GM21529 (cell line): ENCODE data around the gene SPAG16.

ENCODE experiments used
- ATAC-seq: cut with Tn5 transposase; IDR thresholded peaks from one replicate; pipeline ENCODE4 v1.9.1; 2021; ENCODE audit not compliant: unreplicated experiment

SPAG16 gene

DNA sequence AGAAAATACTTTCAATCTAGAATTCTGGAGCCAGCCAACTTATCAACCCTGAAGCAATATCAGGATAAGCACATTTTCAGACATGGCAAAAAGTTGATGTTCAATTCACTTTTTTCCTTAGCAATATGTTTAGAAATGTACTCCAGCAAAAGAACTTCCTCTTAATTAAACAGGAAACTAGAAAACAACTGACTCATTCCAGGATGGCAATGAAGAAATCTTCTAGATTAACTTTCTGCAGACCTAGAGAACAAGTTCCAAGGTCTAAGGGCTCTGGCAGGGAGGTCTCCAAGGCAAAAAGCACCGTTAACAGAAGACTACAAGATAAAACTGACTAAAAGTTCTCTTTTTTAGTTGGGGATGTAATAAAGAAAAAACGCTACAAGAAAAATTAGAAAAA, 1057.4 kb downstream of the SPAG16 start:
- no peak for ATAC-seq

DNA sequence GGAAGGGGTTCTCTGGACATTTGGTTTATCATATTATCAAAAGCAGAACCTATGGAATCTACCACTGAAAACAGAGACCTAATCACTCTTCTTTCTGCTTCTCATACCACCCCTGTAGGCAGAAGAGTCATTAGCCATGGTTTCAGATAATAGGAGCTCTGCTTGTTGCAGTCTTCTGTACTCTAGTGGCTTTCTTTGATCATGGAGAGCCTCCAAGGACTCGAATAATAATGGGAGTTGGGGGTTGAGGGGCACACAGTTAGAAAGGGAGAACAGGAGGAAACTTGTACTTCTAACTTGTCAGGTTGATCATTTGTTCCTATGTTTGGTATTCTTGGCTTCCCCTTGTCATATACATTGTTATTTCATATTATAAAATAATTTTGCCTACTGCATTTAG, 1074.2 kb downstream of the SPAG16 start:
- ATAC-seq = no peak

DNA sequence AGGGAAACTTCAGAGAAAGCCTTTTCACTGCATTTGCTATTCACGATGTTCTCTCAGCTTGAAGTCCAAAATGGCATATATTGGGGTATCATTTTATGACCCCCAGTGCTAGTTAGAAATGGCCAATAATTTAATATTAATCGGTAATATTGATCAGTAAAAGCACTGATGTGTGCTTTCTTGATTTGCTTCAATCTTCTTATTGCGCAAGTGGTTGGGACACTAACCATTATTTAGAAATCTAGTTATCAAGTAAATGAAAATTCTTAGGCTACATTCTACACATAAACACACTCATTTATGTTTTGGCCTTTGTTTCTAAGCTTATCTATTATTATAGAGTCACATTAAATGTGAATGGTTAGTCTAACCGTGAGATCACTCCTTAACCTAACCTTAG, 1076.9 kb downstream of the SPAG16 start:
- ATAC-seq = no peak

DNA sequence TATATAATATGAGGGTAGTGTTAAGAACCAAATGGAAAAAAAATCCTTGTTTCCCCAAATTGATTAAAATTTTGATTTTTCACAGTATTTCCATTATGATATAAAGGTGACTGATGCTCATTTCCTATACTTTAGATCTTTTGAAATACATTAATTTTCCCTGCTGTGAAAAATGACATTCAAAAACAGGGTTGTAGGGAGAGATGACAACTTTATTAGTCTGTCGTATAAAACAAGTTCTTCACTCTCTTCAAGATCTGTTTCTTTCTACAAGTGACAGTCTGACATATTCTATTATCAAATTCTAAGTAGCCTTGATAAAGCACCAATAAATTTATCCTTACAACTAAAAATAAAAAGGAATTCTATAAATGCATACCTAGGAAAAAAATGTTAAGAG, 1081.3 kb downstream of the SPAG16 start:
- ATAC-seq = no peak

DNA sequence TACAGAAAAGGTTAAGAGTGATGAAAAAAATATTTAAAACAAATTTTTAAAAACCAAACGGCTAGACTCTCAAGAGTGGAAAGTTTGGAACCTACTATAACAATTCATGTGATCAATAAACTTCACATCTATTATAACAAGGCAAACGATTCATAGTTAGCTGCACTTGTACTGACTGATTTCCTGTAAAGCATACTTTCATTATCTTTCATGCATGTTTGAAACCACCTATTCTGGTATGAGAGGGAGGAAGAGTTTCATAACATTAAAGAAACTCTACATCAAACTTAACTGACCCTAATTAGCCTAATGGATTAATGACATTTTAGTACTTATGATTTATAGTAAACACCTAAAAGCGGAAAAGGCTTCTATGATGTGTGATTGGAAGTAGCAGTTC, 1082.9 kb downstream of the SPAG16 start:
- ATAC-seq = no peak

DNA sequence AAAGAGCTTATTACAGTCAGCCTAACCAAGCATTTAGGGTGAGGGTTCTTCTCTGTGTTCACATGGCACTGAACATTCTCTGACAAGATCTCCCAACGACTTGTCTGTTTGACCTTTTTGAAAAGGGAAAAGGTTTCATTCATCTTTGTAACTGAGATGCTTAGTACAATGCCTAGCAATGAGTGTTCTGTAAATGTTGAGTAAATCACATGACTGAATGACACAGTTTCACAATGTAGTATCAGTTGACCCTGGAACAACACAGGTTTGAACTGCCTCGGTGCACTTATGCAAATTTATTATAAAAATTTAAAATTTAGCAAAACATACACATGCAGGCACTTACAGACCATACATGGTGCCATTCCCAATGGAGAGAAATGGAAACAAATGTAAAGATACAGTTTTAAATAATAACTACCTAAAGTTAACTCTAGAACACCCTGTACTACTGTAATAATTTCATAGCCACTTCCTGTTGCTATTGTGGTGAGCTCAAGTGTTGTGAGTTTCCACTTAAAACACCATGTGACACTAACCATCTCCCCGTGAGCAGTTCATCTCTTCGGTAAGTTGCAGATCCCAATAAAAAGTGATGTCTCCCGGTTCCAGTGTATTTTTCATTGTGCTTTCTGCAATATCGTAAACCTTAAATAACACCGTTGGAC, 1092.5 kb downstream of the SPAG16 start:
- ATAC-seq = no peak

DNA sequence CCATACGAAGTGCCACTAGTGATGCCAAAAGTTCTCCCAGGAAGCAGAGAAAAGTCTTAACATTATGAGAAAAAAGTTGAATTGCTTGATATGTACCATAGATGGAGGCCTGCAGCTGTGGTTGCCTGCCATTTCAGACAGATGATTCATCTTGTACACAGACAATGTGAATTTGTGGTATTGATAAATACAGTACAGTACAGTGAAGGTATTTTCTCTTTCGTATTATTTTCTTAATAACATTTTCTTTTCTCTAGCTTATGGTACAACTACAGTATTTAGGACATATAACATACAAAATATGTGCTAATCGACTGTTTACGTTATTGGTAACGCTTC, 1093.0 kb downstream of the SPAG16 start:
- ATAC-seq = no peak

DNA sequence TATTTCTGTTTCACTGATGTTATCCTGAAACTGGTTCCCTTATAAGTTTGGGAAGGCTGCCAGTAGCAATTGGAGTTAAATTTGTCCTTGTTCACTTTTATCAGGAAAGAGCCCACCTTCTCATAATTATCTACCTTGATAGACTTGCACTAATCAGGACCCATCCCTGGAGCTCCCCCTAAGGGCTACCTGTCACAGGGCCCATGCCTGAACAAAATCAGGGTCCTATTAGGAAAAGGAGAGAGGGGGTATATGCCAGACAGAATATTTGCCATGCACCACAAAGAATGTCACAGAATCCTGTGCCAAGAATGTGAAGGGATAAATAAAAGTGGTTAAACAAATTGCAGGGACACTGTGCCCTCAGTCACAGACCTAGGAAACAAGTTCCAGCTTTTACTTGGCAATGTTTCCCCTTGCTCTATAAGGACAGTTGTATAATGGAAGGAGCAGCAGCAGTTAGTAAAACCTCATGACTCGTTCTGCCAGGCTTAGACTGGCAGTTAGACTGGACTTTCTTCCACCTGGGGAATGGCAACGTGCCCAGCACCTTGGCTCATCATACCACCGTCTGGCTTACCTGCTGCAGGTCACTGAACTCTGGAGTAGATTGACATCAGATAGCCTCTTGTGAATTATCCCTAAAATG, 1094.3 kb downstream of the SPAG16 start:
- ATAC-seq = no peak

DNA sequence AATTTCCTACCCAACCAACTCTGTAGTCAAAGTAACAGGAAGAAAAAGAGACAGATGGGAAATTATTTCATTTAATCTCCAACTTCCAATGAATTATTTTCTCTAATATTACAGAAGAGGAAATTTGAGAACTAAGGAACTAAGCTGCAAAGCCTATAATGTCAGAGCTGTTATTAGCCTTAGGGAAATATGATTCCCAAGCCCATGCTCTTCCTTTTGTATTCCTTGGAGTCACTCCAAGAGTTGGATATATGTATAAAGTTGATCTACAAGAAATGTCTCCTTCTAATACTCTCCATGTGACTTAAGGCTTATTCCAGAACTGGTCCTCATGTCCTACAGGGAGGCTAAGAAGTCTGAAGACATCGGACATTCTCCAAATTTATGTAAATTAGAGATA, 1095.0 kb downstream of the SPAG16 start:
- no peak for ATAC-seq

DNA sequence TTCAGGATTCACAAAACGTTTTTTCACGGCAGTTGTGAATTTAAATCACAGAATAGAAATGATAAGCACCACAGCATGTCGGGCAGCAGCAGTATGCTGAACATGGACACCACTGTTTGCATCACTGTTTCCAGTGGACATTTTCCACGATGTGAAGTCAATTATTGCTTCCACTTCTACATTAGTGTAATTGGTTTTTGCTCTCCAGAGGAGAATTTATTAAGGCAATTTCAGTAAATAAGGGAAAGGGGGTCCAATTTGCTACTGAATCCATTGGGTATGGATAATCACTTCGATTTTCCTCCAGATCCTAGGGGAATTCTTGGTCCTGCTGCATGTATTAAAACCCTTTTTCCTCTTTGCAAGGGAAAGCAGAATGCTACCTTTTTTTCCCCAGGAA, 1096.4 kb downstream of the SPAG16 start:
- ATAC-seq = no peak

DNA sequence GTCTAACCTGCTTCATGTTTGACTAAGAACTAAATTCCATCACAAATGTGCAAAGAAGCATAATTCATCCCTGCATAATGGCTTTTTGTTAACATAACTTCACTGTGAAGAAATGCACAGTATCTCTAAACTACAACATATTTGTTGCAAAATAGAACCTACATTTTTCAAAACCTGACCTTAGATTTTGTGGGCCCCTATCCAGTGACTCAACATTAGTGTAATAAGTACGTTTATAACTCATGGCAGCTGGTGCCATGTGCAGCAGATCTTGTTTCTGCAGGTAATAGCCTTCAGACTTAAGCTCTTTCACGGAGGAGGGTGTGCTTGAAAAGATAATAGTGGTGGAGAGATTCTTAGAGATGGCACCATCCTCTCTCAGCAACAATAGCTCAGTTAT, 1098.0 kb downstream of the SPAG16 start:
- no peak for ATAC-seq

DNA sequence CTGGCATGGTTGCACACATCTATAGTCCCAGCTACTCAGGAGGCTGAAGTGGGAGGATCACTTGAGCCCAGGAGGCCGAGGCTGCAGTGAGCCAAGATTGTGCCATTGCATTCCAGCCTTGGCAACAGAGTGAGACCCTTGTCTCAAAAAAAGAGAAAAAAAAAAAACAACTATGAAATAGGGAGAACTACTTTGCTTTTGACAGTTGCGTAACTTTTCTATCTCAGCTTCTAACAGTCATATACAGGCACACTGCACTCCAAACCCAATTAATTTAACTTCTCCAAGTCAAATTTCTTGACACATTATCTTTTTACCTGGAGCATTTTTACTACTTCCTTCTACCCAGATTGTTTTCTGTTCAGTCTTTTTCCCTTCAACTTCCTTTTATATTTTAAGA, 1102.5 kb downstream of the SPAG16 start:
- no peak for ATAC-seq

DNA sequence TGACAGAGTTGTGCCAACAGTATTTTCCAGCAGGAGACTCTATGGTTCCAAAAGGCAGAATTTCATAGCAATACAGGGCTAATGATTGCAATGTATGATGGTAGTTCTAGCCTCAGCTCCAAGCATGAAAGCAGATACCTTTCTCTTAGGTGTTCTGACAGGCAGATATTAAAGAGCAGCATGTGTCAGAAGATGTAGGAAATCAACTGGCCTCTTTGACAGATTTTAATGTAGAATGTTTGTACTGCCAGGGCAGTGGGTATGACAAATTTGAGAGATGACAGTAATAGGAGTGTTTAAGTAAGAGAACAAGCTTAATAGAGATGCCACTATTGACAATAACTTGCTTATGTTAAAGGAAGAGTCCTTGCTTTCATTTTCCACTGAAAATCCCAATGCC, 1105.1 kb downstream of the SPAG16 start:
- ATAC-seq = no peak

DNA sequence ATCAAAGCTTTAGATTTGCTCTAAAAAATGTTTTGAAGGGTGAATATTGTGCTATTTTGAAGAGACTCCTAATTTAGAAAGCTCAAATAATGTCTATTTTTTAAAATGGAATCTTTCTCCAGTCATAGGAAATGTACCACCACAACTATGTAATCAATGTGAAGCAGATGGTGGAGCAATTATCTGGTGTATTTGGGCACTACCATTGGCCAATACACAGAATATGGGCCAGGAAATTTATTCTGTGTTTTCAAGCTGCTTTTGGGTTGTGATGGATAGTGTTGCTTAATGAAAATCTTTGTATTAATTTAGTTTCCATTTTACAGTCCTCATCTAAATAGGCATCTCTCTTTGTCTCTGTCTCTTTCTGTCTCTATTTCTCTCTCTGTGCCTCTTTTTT, 1109.5 kb downstream of the SPAG16 start:
- no peak for ATAC-seq

DNA sequence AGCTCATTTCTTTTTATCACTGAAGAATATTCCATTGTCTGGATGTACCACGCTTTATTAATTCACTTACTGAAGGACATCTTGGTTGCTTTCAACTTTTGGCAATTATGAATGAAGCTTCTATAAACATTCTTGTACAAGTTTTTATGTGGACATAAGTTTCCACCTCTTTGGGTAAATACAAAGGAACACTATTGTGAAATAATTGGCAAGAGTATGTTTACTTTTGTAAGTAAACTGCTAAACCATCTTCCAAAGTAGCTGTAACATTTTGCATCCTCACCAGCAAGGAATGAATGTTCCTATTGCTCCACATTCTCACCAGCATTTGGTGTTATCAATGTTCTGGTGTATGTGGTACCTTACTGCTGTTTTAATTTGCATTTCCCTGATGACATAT, 1110.8 kb downstream of the SPAG16 start:
- ATAC-seq = no peak

DNA sequence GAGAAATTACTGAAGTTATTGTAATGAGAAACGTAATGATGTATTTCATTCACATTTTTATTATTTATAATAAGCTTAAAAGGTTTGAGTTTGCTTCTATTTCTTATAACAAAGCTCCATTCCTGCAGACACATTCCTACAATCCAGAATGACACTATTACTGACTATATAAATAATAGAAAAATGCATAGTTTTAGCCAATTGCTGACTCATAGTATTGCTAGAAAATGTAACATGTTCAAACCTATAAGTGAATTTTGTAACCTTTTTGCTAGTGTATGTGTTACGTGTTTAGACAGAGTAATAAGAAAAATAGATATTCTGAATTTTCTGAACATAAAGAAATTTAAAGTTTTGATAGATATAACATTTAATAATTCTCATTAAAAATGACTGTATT, 1117.3 kb downstream of the SPAG16 start:
- ATAC-seq = no peak

DNA sequence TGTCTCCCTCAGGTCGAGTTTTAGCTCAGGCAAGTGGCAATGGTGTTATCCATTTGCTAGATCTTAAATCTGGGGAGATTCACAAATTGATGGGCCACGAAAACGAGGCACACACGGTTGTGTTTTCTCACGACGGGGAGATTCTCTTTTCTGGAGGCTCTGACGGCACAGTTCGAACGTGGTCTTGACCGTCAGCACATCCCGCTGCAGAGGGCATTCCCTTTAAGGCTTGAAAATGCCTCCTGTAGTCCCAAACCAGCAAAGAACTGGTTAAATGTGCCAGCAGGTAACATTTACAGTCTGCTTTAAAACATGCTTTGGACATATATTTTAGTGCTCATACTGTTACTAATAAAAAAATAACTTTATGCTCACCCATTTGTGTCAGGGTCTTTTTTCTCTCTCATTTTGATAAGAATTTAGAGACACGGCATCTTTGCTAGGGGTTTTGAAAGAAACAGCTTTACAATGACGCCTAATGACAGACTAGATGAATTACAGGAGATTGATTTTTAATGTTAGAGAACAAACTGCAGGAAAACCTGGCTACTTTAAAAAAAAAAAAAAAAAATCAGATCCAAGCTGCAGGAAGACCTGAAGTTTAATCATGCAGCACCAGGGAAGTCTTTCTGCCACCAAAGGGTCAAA, 1126.0 kb downstream of the SPAG16 start:
- ATAC-seq = no peak

DNA sequence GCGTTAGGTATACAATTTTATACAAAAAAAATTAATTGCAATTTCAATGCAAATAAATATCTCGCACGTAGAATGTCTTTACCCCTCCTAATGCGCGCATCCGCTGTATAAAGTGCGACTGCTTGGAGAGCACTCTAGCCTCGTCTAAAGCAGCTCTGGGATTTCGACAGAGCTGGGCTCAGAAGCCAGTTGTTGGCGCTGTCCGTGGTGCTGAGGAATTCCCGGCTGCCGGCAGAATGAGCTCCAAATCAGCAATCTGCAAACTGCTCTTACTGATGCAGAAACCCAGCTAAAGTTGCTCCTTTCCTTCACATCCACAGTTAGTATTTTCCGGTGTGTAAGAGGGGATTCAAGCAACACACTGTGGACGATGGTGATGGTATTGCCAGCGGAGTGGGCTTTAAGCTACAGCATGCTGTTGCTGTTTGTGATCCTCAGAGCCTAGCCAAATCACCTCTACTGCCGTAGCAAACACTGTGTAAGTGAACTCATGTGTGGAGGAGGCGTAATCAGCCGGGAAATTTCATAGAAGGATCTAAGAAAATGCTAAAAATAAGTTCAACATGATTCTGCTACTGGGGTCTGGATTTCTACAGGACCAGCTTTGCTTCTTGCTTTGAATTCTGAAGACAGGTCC, 1126.8 kb downstream of the SPAG16 start, which contains the start of gene VWC2L:
Gene VWC2L, plus strand, starts transcription at position 137 of the 637 bp plus-strand sequence. CDS start 3,140 bp downstream, outside the sequence.
- no peak for ATAC-seq

DNA sequence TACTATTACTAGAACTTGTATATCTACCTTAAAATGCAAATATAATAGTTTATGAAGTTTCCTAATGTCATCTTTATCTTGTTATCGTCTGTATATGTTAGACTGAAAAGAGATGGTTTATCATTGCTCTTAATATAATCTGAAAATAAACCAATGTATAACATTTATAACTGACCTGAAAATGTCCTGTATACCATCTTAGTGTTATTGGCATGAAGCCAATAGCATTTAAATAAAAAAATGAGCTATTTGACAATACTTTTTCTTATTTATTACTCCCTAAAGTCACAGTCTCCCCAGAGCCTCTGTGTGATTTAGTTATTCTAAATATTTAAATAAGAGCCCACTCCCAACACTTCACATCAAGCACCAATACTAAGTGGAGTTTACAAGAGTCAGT, 1128.4 kb downstream of the SPAG16 start:
- no peak for ATAC-seq

DNA sequence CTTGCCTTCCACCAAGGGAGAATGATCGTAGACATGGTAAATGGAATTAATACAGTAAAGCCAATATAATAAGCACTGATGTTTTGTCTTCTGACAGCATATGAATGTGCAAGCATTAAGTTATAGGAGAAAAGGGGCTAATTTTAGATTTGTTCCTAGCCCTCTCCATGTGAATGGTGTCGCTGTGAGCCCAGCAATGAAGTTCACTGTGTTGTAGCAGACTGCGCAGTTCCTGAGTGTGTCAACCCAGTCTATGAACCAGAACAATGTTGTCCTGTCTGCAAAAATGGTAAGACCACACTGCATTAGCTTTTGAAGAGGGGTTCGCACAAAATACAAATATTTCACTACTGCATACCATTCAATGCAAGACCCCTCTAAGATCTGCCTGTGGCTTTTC, 1152.2 kb downstream of the SPAG16 start:
- no peak for ATAC-seq

DNA sequence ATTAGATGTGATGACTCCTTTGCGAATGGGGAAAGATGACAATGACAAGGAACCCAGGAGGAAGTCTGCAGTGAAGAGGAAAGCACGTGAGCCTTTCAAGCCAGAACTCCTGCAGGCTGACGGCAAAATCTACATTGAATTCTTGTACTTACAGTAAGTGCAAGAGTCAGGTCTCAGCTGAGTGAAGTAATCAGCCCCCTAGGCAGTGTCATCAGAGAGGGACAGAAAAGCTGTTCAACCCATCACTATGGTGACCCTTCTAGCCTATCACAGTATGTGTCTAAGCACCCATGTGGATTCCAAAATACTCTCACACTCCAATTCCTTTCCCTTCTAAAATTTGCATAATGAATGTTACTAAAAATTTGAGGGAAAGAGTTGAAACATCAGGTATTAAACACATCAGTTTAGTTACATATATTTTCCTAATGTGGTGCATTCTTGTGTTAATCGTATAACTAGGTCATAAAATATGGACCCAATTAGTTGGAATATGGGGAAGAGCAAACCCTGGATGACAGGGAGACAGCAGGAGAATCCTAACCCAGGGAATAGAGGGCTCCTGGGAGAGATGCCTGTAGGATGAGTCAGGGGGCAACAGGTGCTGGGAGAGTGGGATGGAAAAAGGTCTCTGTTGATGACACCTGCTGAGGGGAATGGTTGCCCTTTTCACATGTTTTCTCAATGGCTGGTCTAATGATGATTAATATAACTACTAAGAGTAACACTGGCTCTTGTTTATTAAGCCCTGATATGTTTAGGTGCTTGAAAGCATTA, 1166.0 kb downstream of the SPAG16 start:
- no peak for ATAC-seq
